GM04504 (cell line): Measurements from ENCODE around the gene ANKRD23.
"Not testable (repeated sequence)": the region's sequence is repeated elsewhere in the genome, so short reads cannot be mapped to it uniquely, and the experiment has no call there.

Experiments used
- DNase-seq: peaks from one replicate; pipeline ENCODE4 v3.0.0-alpha.2; 2012; ENCODE audit warnings: low read depth

Gene ANKRD23

DNA sequence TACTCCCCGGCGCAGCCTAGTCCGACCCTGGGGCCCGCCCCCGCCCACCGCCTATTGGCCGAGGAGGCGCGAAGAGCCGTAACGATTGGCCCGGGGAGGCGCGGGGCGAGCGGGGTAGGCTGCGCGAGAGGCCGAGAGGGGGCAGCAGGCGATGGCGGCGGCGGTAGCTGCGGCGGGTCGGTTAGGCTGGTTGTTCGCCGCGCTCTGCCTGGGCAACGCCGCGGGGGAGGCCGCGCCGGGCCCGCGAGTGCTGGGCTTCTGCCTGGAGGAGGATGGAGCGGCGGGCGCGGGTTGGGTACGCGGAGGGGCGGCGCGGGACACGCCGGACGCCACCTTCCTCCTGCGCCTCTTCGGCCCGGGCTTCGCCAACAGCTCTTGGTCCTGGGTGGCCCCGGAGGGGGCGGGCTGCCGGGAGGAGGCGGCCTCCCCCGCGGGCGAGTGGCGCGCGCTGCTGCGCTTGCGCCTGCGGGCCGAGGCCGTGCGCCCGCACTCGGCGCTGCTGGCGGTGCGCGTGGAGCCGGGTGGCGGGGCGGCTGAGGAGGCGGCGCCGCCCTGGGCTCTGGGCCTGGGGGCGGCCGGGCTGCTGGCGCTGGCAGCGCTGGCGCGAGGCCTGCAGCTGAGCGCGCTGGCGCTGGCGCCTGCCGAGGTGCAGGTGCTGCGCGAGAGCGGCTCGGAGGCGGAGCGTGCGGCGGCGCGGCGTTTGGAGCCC is 27.5 kb downstream of the ANKRD23 start, which contains the start of gene CNNM3:
TSS of gene CNNM3 (plus strand) at position 142 of the 709 bp plus-strand sequence. CDS start at position 152, 10 bp downstream.
- peak; percentile 86 for DNase-seq

DNA sequence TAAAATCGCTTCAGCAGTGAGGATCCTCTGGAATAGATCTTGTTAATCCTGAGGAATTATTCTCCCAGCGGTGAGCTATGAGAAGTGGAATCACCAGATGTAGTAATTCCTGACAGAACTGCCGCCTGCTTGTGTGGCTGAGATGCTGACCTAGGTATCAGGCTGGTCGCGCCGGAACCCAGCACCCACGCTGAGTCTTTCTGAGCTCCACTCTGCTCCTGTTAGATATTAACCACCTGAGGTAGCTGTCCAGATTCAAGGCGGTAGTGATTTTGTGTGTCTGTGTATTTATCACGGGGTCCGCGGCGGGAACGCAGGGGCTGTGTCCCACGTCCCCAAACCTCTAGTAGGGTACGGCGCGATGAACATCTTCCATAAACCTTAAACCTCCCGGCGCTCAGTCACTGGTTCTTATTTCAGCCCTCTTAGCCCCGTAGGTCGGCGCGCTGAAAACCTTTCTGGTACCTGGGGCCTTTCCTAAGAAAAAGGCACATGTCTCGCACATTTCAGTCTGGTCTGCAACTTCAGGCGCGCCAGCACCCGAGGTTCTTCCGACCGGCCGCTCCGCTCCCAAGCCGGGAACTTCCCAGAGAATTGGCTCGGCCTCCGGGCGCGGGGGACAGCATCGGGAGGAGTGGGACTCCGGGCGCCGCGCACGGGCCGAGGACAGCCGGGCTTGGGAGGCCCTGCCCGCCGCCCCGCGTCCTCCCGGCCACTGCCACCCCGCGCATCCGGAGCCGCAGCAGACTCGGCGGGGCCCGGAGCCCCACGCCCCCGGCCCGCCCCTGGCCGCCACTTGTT is 28.3 kb downstream of the ANKRD23 start:
- no peak for DNase-seq

DNA sequence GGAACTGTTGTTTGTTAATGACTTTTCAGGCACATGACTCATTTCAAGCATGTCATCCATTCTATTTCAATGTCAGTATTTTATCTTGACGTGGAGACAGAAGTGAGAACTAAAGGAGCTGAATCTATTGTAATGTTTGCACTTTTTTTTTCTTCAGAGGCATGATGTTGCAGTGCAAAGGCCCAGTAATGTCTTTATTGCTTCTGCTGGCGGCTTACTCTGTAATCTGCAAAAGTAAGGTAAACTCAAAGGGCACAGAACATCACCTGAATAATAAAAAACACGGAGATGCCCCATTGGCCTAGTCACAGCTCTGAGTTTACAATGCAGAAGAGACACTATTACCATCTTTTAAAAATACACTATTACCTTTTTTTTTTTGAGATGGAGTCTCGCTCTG is 30.2 kb downstream of the ANKRD23 start:
- no peak for DNase-seq

DNA sequence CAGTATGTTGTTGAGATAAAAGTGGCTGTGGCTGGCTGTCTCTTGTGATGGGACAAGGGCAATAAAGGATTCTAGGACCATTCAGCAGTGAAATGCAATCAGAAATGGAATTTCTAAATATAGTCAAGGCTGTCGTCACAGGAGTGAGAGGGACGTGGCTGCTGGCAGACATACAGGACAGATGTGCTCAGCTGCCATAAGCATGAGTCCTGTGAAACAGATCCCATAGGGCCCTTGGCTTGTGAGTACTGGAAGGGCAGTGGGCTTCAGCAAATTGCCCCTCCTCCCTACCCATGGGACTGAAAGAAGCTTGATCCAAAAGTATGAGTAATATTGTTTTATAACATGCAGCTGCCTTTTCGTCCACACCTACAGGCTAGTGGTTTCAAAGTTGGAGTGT is 31.9 kb downstream of the ANKRD23 start:
- no peak for DNase-seq

DNA sequence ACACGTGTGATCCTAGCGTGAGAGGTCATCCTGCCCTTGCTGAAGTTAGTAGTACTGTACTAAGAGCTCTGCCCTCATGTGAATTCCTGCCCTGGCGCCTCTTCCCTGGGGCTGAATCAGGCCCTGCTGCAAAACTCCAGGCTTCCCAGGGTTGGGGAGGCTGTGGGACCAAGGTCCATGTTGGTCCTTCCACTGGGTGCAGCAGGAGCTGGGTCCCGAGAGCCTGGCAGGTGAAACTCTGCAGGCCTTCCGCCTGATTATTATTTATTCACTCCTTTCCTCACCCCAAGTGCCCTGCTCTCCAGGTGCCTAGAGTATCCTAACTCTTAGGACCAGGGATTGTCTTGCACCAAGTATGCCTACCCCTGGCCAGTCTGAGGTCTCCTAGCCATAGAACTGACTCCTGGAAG is 33.0 kb downstream of the ANKRD23 start:
- DNase-seq, result no peak

DNA sequence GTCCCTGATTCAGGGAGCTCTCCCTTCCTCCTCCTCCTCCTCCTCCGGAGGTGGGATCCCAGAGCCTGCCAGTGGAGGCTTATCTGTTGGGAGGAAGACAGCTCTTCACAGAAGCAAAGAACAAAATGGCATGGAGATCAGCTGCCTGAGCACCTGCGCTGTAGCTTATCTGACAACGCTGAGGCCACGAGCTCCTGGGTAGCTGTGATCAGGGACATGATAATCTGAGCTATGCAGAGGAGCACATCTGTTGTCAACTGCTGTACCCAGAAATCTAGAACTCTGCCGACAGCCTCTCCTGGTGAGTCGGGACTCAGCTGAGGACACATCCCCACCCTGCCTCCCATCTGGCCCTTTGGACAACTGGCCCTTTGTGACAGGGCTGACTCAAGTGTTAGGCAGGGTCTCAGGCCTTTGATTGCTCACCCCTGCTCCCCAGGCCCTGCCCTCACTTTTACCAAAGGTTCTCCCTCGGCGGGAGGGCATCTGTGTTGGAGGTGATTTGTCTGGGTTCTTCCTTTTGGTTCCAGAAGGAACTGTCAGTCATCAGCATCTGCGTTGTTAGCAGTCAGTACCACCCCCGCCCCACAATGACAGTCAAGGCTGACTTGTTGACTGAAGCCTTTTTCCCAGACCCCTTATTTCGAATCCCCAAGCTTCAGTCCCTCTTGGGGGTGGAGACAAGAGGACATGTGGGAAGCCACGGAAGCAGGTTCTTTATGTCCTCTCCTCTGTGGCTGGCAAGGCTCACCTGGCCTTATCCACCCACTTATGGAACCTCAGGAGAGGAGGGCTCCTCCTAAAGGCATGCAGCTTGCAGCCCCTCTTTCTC is 33.7 kb downstream of the ANKRD23 start:
- DNase-seq, result no peak

DNA sequence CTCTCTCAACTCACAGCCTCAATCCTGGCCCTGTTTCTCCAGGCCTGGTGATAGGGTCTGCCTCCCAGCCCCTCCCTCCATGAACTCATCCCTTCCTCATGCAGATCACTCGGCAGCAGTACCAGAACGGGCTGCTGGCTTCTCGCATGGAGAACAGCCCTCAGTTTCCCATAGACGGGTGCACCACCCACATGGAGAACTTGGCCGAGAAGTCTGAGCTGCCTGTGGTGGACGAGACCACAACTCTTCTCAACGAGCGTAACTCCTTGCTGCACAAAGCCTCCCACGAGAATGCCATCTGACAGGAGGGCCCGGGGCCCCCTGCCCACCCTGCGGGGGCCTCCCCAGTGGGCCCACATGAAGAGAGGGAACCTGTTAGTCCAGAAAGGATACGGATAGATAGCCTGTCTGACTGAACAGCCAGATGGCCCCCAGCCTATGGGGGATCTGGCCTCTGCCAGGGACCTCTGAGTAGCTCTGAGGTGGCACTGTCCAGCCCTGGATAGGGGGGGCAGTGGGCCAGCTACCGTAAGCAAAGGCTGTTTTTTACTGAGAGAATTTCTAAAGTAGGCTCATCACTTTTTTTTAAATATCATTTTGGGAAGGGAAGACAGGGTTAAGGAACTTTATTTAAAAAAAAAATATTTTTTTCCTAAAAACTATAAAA is 34.5 kb downstream of the ANKRD23 start:
- no peak for DNase-seq

DNA sequence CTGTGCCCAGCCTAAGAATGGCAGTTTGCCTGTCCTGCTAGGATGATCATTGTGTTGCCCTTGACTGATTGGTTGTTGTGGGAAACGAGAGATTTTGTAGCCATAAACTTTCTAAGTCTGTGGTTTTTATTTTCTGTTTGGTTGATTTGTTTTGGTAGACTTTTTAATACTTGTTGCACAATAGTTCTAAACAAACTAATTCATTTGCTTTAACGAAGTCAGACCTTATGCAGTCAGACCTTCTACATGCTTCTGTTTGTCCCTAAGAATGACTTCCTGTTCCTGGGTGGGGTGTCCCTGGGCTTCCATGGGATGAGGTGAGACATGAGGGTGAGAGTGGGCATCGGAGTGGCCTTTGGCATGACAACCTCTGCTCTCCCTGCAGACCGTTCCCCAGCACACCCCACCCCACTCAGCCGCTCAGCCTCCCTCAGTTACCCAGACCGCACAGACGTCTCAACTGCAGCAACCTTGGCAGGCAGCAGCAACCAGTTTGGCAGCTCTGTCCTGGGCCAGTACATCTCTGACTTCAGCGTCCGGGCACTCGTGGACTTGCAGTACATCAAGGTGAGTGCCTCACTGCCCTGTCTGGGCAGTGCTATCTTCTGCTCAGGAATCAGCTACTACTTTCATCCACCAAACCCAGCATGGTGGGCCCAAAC is 35.5 kb downstream of the ANKRD23 start:
- no peak for DNase-seq

DNA sequence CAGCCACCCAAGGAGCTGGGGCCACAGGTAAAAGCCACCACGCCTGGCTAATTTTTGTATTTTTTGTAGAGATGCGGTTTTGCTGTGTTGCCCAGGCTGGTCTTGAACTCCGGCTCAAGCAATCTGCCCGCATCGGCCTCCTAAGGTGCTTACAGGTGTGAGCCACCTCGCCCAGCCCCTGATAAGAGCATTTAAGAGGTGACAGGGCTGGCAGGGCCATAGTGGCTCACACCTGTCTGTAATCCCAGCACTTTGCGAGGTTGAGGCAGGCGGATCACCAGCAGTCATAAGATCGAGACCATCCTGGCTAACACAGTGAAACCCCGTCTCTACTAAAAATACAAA is 36.7 kb downstream of the ANKRD23 start:
- DNase-seq, result no peak

DNA sequence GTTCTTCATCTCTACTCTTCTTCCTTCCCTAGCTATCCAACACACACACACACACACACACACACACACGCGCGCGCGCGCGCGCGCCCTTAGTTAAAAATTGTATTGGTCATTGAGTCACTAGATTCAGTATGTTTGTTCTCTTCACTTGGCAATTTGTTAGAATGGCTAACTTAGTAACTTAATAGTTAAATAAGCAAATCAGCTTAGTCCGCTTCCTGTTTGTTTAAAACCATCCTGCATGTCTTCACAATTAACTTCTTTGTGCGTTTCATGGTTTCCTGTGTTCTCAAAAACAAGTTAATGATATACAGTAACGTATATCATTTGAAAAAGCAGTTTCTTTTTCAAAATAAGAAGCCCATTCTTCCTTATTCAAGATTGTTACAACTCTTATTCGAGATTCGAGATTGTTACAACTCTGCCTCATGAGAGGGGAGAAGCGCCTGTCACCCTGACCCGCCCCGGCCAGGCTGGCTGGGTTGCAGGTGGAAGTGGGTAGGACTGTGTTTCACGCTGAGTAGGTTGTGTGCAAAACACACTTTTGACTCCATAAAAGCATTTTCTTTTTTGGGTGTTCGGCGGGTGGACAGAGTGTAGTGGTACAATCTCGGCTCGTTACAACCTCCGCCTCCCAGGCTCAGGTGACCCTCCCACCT is 37.2 kb downstream of the ANKRD23 start:
- DNase-seq, result no peak

DNA sequence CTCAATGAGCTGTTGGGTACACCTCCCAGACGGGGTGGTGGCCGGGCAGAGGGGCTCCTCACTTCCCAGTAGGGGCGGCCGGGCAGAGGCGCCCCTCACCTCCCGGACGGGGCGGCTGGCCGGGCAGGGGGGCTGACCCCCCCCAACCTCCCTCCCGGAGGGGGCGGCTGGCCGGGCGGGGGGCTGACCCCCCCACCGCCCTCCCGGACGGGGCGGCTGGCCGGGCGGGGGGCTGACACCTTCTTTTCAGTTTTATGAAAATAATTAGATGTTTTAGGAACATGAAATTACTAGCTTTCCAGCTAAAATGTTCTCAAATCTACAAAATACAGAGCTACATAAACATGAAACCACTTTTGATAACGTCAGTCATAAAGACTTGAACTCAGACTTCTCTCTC is 37.9 kb downstream of the ANKRD23 start:
- DNase-seq, result not testable (repeated sequence)

DNA sequence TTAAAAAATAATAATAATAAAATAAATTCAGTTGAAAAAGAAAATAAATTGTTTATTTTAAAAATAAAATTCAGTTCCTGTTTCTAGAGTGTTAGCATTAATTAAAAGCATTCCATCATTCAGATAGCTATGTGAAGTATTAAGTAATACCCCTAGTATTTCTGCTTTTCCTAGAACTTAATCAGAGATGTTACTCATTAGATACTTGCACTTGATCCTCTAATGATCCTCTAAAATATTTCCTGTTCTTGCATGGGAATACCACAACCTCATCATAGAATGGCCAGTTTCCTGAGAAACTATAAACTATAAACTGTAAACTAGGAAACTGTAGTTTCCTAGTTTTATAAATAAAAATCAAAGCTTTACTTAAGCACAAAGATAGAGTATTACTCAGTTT is 38.8 kb downstream of the ANKRD23 start:
- DNase-seq, result no peak

DNA sequence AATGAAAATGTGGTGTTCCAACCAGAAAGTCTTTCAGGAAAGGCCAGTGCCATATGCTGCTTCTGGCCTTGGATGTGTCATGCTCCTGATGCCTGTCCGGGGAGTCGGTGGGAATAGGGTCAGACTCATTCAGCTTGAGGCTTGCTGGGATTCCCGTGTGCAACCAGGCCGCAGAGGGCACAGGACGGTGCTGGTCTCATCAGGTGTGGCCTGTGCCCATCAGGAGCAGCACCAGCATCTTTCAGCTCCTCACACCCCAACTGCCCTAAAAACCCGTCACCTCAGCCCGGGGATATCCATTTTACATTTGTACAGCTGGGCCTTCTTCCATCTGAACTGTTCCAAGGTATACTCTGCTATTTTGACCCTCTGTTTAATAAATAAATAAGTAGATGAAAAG is 41.1 kb downstream of the ANKRD23 start:
- DNase-seq, result no peak

DNA sequence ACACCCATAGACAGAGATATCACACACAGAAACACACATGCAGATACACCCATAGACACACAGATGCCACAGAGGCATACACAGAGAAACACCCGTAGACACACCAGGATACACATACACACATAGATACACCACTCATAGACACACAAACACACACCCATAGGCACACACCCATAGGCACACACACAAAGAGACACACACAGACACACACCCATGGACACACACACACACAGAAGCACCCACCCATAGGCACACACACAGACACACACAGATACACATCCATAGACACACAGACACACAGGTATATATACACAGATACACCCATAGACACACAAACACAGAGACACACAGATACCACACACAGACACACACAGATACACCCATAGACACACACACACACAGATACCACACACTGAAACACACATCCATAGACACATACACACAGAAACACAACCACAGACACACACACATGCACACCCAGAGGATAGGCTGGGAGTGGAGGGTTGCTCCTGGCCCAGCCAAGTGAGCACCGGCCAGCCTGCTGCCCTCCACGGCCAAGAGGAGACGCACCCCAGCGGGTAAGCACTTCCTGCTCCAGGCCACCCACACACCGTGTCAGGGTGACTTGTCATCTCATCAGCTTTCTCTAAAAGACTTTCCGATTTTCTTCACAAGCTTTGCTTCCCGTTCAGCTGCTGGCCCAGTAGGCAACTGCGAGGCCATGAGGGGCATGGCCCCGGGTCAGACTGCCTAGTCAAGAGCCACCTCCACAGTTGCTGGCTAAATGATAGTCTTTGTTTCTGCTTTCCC is 41.8 kb downstream of the ANKRD23 start:
- DNase-seq, result no peak

DNA sequence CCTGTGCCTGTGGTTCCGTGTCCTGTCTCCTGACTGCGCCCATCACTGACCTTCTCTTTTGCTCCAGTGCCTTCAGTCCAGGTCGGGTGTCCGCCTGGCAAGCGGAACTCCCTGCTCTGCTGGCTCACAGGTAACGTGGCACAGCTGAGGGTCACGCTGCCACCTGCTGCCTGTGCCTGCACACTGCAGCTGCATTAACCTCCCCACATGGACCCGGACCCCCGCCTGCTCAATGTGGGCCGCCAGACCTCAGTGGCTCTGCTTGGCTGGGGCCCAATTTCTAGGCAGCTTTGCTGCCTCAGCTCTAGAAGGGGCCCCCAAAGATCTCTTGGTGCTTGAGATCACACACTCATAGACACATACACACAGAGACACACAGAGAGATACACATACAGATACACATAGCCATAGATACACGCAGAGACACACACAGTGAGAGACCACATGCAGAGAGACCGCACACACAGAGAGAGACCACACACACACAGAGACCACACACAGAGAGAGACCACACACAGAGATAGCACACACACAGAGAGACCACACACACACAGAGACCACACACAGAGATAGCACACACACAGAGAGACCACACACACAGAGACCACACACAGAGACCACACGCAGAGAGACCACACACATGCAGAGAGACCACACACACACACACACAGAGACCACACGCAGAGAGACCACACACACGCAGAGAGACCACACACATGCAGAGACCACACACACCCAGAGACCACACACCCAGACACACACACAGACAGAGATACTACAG is 42.6 kb downstream of the ANKRD23 start:
- no peak for DNase-seq

DNA sequence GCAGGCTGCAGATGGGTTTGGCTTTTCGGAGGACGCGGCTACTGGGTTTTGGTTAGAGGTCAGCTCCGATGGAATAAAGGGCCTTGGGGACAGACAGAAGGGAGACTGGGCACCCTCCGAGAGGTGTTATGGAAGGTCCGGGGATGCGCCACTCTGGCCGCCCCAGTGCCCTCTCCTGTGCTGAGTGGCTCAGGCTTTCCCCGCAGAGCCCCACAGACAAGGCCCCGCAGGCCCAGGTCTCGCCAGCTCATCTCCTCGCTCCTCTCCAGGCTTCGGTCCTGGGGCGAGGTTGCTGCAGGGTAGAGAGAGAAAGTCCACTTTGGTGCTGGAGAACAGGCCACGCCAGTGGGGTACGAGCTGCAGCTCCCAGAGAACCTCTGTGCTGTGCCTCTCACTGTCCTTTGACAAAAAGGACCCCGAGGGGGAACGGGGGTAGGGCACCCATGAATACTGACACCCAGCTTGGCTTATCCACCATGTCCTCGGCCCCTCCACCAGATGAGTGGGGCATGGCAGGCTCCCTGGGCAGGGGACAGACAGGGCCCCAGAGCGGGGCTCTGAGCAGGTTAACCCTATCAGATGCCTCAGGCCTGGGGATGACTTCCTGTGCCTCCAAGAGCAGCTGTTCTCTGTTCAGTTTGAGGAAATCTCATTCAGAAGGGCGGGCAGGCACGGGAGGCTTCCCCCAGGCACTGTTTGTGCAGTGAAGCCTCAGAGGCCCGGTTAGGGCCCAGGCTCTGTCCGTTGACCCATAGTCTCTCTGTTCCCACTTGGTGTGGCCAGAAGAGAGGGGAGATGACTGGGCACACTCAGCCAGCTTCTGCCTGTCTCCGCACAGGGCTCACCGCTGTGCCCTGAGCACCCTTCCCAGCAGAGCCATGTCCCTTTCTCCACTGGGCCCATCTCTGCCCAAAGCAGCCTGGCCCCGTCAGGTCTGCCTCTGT is 43.5 kb downstream of the ANKRD23 start:
- DNase-seq, result no peak

DNA sequence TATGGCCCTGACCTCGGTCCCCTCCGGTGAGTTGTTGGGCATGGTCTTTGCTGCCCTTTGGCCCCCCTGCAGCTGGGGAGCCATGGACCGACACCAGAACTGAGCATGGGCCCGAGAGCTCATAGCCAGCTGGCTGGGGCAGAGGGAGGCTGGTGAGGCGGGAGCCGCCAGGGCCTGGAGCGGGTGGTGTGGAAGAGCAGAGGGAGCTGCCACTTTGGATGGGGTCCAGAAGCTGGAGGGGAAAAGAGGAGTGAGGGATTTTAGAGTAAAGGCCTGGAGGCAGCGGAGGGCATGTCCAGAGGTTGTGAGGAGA is 44.2 kb downstream of the ANKRD23 start:
- DNase-seq, result no peak
